AG04449 (cell line): Measurements from ENCODE around the gene CTNNA3.

Source experiments
- CTCF ChIA-PET: fragments of 350-600 bp; formaldehyde crosslinking; extraction: SDS; loops from one replicate; lab custom pipeline; 2021; ENCODE audit warnings: antibody characterized with exemption; lab: Yijun Ruan, JAX
- POLR2A ChIA-PET: fragments of 400-600, 350-600 bp; formaldehyde crosslinking; extraction: SDS; loops from one replicate; lab custom pipeline; 2020; ENCODE audit warnings: antibody characterized with exemption, inconsistent platforms; lab: Yijun Ruan, JAX
- DNase-seq: peaks from one replicate; pipeline ENCODE4 v3.0.0-alpha.2; 2010; ENCODE audit warnings: low read depth, low spot score
- H3K4me3 ChIP-seq: 2 replicates; pipeline ENCODE4 v1.5.1; 2011; ENCODE audit warnings: low read depth, mild to moderate bottlenecking, control low read depth, low read length
- TF ChIP-seq, protein P1 (sequence below): IDR thresholded peaks from one replicate; pipeline ENCODE4 v1.5.1; 2011; ENCODE audit warnings: mild to moderate bottlenecking, moderate library complexity, low read length, control low read depth, inconsistent platforms; ENCODE audit not compliant: insufficient read depth; ENCODE audit errors: missing control alignments

CTNNA3 gene

DNA sequence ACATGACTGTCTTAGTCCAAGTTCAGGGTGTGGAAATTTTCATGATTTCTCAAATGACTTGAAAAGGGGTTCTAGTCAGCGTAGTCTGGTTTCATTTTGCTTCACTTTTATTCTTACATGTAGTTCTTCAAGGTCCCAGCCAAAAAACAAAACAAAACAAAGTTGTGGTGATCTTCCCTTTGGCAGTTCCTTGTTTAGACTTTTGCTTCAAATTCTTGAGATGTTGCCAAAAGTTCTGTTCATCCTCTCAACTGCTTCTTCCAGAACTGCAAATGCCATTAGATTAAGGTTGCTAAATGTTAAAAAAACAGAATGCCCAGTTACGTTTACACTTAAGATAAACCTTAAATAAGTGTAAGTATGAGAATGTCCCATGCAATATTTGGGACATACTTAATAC lies 1140.9 kb downstream of the CTNNA3 start:
- H3K4me3 ChIP-seq: no peak overlapping the region
- ChIA-PET CTCF (no interaction called here), POLR2A (no interaction called here)
- TF ChIP-seq, protein P1, sequence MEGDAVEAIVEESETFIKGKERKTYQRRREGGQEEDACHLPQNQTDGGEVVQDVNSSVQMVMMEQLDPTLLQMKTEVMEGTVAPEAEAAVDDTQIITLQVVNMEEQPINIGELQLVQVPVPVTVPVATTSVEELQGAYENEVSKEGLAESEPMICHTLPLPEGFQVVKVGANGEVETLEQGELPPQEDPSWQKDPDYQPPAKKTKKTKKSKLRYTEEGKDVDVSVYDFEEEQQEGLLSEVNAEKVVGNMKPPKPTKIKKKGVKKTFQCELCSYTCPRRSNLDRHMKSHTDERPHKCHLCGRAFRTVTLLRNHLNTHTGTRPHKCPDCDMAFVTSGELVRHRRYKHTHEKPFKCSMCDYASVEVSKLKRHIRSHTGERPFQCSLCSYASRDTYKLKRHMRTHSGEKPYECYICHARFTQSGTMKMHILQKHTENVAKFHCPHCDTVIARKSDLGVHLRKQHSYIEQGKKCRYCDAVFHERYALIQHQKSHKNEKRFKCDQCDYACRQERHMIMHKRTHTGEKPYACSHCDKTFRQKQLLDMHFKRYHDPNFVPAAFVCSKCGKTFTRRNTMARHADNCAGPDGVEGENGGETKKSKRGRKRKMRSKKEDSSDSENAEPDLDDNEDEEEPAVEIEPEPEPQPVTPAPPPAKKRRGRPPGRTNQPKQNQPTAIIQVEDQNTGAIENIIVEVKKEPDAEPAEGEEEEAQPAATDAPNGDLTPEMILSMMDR: no peak
- no peak for DNase-seq

GRCh38 chr10:66552331-66552730 lies 1143.7 kb downstream of the CTNNA3 start:
- no peak overlapping the region for H3K4me3 ChIP-seq
- ChIA-PET CTCF (no interaction called here), POLR2A (no interaction called here)
- TF ChIP-seq, protein P1: no peak
- no peak for DNase-seq

GRCh38 chr10:66550351-66550750 lies 1145.6 kb downstream of the CTNNA3 start:
- CTCF ChIA-PET: no interaction called here
- no peak overlapping the region for H3K4me3 ChIP-seq
- POLR2A ChIA-PET: no interaction called here
- TF ChIP-seq, protein P1: no peak
- no peak for DNase-seq

GRCh38 chr10:66538908-66539307 lies 1157.1 kb downstream of the CTNNA3 start:
- POLR2A ChIA-PET: no interaction called here
- CTCF ChIA-PET: no interaction called here
- H3K4me3 ChIP-seq: no peak overlapping the region
- no peak for DNase-seq
- TF ChIP-seq, protein P1: no peak

GRCh38 chr10:66538371-66538770 lies 1157.6 kb downstream of the CTNNA3 start:
- TF ChIP-seq, protein P1: no peak
- POLR2A ChIA-PET: no interaction called here

DNA sequence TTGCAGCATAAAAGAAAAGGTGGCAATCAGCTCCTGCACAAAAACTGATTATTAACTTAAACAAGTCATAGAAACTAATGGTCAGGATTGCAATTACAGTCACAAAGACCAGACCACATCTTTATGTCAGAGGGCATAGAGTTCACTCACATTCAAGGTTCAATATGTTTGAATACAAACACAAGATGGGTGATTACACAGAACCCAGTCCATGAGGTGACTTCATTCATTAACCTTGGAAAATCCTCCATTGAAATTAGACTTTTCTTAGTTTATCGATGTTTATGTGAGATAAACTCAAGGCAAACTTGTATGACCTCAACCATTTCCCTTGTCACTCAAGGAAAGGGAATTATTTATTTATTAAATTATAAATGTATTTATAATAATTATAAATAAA lies 1158.8 kb downstream of the CTNNA3 start:
- ChIA-PET CTCF (no interaction called here), POLR2A (no interaction called here)
- DNase-seq: no peak
- TF ChIP-seq, protein P1: no peak
- no peak overlapping the region for H3K4me3 ChIP-seq

More at GRCh38 chr10:66538371-66538770, 1157.6 kb downstream of the CTNNA3 start:
- no peak overlapping the region for H3K4me3 ChIP-seq
- CTCF ChIA-PET: no interaction called here
- DNase-seq: no peak
